Measurements from ENCODE around the gene ARHGEF40. TPM values are rescaled to one million over a fixed set of nuclear protein-coding genes. Genes with fewer than 3 reads are reported as not detected.
"Not testable (repeated sequence)": the region's sequence is repeated elsewhere in the genome, so short reads cannot be mapped to it uniquely, and the experiment has no call there.

The ARHGEF40 gene
- total RNA-seq, 2 experiments from 2014 or later = 0.21 TPM; not detected in 1

DNA sequence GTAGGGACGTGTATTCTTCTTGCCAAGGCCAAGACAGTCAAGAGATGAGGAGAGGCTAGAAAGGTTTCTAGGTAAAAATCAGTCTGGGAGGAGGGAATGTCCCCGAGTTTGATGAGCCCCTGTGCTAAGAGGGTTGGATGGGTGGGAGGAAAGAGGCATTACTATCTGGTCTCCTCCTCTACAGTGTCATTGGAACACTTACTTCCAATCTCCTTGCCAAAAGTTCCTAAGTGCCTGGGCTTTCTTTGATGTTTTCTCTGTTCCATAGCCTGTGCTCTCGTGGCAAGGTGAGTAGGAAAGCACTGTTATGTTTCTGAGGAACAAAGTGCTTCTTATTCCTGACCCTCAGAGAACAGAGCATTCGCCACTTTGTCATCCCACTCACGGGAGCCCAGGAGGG is 35.4 kb upstream of the ARHGEF40 start, which contains the start of gene RNASE13:
Gene RNASE13, minus strand, starts transcription at position 101 of the 400 bp plus-strand sequence. CDS start 519 bp downstream, outside the sequence.
- Mint-ChIP-seq H3K4me1 (no peaks in the 10 kb centered on the region), H3K27me3 (no peaks in the 10 kb centered on the region), H3K27ac (no peak within 1 kb of the TSS), H3K4me3 (no peak within 1 kb of the TSS), H3K36me3 (no peaks in the 10 kb centered on the region), H3K9me3 (no peaks in the 10 kb centered on the region)
- DNase-seq = no peak

DNA sequence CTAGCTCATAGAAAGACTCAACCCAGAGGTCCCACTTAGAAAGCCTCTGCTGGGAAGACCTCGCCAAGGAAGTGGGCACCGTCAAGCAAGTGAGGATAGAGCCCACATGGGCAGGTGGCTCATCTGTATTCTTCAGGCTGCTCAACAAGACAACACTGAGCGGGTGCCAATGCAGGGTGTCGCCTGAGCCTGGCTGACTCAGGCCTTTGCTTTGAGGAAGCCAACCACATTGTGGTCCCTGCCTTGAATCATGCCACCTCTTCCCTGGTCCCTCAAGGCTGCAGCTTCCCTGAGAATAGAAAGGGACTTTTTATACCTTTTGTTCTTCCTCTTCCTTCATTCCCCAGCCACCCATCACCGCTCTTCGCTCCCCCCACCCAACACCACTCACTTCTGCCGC is 33.4 kb upstream of the ARHGEF40 start:
- Mint-ChIP-seq H3K27me3 (no peaks in the 10 kb centered on the region), H3K4me3 (no peak overlapping the region), H3K9me3 (no peaks in the 10 kb centered on the region), H3K4me1 (no peaks in the 10 kb centered on the region), H3K36me3 (no peaks in the 10 kb centered on the region), H3K27ac (no peak overlapping the region)
- no peak for DNase-seq

DNA sequence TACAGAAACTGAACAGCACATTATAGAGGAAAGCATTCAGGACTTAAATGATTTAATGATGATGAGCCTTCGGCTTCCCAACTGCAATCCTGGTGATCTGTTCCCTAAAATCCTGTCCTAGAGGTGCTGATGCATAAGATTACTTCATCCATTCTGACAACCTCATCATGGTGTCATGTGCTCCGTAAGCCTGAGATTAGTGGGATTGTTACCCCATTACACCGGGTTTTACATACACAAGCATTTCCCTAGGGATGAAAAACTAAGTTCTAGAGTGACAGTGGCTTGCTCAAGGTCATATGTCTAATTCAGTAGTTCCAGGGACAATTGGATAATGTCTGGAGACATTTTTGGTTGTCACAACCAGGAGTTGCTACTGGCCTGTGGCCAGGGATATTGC is 32.9 kb upstream of the ARHGEF40 start:
- no peaks in the 10 kb centered on the region for H3K36me3 Mint-ChIP-seq
- H3K4me1 Mint-ChIP-seq = no peaks in the 10 kb centered on the region
- H3K27me3 Mint-ChIP-seq = no peaks in the 10 kb centered on the region
- H3K9me3 Mint-ChIP-seq = no peaks in the 10 kb centered on the region
- H3K4me3 Mint-ChIP-seq = no peak overlapping the region
- no peak overlapping the region for H3K27ac Mint-ChIP-seq
- no peak for DNase-seq

DNA sequence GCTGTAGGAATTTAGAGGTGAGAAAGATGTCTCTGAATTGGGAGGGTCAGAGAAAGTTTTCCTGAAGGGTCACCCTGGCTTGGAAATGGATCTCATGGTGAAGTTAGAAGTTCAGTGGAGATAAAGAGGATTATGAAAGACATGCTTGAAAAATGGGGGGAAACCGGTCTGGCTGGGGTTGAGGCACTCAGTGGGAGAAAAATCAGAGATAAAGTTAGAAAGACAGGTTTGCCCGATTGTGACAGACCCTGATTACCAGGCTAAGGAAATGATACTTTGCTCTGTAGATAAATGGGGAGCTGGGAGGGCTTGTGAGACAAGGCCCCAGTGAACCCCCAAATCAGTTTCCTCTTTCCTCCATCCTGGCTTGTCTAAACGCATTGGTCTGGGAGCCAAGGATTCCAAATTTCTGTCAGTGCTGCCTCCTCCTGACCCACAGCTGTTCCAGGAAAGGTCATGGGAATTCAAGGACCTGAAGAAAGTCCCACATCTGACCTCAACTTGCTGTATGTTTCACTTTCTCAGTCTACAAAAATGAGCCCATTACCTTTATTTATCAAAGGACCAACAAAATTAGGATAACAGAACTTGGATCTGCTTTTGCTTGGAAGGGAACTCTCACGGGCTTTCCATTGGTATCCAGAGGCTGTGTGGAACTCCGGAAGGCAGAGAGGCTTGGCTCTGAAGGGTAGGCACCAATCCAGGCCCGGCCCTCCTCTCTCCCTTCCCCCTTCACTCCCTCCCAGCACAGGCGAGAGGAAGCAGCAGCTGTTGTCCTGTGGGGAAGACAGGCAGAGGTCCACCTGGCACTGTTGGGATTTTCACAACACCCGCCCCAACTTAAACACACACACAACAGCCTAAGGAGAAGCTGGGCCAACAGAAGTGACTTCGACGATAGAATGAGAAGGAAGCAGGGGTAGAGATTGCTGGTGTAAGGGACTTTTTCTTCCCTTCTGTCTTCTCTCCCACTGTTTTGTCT is 31.4 kb upstream of the ARHGEF40 start:
- no peaks in the 10 kb centered on the region for H3K36me3 Mint-ChIP-seq
- H3K4me1 Mint-ChIP-seq = no peaks in the 10 kb centered on the region
- no peak overlapping the region for H3K4me3 Mint-ChIP-seq
- DNase-seq = no peak
- H3K27ac Mint-ChIP-seq = no peak overlapping the region
- H3K27me3 Mint-ChIP-seq = peaks cover 6% of the 10 kb centered on the region
- no peaks in the 10 kb centered on the region for H3K9me3 Mint-ChIP-seq

DNA sequence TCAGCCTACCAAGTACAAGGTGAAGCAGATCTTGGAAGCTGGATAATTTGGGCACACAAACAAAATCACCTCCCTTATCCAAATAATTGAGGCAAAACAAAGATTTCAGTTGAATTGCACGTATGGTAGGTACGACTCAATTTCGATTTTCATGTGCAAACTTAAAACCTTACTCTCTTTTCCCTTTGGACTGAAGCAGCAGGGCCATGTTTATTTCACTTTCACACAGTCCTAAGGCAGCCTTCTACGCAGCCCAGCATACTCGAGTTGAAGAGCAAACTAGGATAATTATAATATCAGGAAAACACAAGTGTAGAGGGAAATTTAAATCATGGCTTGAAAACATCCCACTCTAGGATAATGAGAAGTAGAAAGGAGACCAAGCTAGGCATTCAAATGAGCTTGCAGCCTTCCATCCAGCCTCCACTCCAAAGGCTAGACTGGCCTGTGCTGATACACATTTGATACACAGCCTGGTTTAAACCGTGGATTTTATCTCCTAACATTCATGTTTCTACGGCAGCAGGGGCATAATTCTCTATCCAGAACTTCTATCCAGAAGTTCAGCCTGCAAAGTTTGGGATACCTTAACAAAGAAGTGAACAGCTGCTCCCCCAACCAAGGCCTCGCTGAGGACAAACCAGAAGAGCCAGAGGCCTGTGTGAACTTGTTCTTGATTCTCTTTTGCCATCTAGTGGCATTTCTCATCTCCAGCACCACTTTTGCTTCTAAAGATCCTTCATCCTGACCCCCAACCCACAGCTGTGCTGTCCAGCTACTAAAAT is 30.3 kb upstream of the ARHGEF40 start:
- Mint-ChIP-seq H3K4me3 (no peak overlapping the region), H3K27me3 (peaks cover 6% of the 10 kb centered on the region), H3K36me3 (no peaks in the 10 kb centered on the region), H3K4me1 (peaks cover 2% of the 10 kb centered on the region), H3K9me3 (no peaks in the 10 kb centered on the region), H3K27ac (no peak overlapping the region)
- DNase-seq = no peak

DNA sequence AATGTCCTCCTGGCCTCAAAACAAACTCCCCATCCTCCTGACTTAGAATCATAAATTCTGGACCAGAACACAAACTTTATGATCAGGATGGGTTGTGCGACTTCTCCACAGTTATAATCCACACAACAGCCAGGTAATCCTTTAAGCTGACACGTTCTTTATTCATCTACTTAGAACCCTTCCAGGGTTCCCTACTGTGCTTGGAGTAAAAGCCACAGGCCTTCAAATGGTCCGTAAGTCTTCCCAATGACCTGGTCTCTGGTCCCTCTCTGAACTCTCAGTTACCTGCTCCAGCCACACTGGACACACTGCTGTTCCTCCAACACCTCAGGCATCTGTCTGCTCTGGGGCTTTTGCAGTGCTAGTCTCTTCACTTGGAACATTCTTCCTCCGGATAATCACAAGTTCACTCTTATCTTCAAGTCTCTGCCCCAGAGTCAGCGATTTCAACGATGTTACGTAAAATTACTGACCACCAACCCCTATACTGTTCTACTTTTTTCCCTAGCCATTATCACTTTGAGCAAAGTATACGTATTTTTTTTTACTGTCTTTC is 29.7 kb upstream of the ARHGEF40 start:
- peaks cover 6% of the 10 kb centered on the region for H3K27me3 Mint-ChIP-seq
- H3K9me3 Mint-ChIP-seq = no peaks in the 10 kb centered on the region
- no peak for DNase-seq
- no peak overlapping the region for H3K27ac Mint-ChIP-seq
- H3K4me1 Mint-ChIP-seq = peaks cover 2% of the 10 kb centered on the region
- no peaks in the 10 kb centered on the region for H3K36me3 Mint-ChIP-seq
- H3K4me3 Mint-ChIP-seq = no peak overlapping the region

DNA sequence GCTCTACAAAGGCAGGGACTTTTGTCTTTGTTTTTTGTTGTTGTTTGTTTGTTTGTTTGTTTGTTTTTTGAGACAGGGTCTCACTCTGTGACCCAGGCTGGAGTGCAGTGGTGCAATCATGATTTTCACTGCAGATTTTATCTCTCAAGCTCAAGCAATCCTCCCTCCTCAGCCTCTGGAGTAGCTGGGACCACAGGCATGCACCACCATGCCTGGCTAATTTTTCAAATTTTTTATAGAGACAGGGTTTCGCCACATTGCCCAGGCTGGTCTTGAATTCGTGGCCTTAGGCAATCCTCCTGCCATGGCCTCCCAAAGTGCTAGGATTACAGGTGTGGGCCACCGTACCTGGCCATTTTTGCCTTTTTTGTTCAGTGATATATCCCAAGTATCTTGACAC is 29.2 kb upstream of the ARHGEF40 start:
- H3K36me3 Mint-ChIP-seq, DNase-seq, H3K27ac Mint-ChIP-seq, H3K4me3 Mint-ChIP-seq, H3K4me1 Mint-ChIP-seq, H3K27me3 Mint-ChIP-seq, H3K9me3 Mint-ChIP-seq: not testable (repeated sequence)

DNA sequence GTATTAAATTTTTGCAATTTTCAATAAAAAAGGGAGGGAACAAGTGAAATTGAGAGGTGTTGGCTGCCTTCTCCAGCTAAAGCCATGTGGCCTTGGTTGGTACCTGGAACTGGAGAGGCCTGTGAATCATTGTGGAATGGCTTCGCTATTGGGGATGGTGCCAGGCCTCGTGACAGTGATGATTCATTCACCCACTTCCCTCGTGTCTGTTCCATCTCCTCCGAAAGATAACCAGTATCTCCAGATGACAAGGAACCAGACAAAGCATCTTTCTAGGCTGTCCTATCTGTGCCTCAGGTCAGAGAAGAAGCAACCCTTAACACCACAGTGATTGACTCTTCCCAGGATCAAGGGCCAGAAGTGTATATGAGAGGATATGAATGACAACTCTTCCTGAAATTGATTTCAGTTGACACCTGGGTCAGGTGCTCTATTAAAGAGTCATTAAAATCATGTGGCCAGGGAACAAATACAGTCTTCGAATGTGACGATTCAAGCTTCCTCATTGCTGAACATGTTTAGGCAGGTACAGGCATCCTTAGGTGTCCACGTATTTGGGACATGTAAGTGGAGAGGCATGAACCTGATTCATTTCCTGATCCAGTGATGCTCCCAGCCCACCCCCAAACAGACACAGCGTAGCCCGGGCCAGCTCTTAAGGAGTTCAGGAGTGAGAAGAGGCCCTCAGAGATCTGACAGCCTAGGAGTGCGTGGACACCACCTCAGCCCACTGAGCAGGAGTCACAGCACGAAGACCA is 28.2 kb upstream of the ARHGEF40 start, which contains the start of gene RNASE7:
Gene RNASE7, plus strand, starts transcription at position 687 of the 758 bp plus-strand sequence. CDS start 631 bp downstream, outside the sequence.
- Mint-ChIP-seq H3K36me3 (no peaks in the 10 kb centered on the region), H3K27me3 (peaks cover 6% of the 10 kb centered on the region), H3K9me3 (no peaks in the 10 kb centered on the region), H3K27ac (no peak within 1 kb of the TSS), H3K4me3 (no peak within 1 kb of the TSS), H3K4me1 (peaks cover 2% of the 10 kb centered on the region)
- no peak for DNase-seq

DNA sequence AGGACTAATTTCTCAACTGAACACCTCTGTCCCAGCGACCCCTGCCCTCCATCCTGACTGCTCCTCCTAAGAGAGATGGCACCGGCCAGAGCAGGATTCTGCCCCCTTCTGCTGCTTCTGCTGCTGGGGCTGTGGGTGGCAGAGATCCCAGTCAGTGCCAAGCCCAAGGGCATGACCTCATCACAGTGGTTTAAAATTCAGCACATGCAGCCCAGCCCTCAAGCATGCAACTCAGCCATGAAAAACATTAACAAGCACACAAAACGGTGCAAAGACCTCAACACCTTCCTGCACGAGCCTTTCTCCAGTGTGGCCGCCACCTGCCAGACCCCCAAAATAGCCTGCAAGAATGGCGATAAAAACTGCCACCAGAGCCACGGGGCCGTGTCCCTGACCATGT is 27.2 kb upstream of the ARHGEF40 start:
- no peak overlapping the region for H3K27ac Mint-ChIP-seq
- DNase-seq = no peak
- no peak overlapping the region for H3K4me3 Mint-ChIP-seq
- no peaks in the 10 kb centered on the region for H3K9me3 Mint-ChIP-seq
- H3K36me3 Mint-ChIP-seq = no peaks in the 10 kb centered on the region
- peaks cover 6% of the 10 kb centered on the region for H3K27me3 Mint-ChIP-seq
- peaks cover 2% of the 10 kb centered on the region for H3K4me1 Mint-ChIP-seq

DNA sequence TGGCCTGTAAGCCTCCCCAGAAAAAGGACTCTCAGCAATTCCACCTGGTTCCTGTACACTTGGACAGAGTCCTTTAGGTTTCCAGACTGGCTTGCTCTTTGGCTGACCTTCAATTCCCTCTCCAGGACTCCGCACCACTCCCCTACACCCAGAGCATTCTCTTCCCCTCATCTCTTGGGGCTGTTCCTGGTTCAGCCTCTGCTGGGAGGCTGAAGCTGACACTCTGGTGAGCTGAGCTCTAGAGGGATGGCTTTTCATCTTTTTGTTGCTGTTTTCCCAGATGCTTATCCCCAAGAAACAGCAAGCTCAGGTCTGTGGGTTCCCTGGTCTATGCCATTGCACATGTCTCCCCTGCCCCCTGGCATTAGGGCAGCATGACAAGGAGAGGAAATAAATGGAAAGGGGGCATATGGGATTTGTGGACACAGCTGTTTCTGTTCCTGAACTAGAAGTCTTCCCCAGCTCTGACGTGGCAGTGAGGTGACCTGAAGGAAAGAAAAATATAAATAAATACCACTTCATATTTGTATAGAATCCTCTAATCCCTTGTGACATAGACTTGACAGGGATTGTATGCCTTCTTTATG is 26.6 kb upstream of the ARHGEF40 start:
- Mint-ChIP-seq H3K27me3 (peaks cover 6% of the 10 kb centered on the region), H3K4me1 (peaks cover 2% of the 10 kb centered on the region), H3K27ac (no peak overlapping the region), H3K36me3 (no peaks in the 10 kb centered on the region), H3K4me3 (no peak overlapping the region), H3K9me3 (no peaks in the 10 kb centered on the region)
- no peak for DNase-seq

DNA sequence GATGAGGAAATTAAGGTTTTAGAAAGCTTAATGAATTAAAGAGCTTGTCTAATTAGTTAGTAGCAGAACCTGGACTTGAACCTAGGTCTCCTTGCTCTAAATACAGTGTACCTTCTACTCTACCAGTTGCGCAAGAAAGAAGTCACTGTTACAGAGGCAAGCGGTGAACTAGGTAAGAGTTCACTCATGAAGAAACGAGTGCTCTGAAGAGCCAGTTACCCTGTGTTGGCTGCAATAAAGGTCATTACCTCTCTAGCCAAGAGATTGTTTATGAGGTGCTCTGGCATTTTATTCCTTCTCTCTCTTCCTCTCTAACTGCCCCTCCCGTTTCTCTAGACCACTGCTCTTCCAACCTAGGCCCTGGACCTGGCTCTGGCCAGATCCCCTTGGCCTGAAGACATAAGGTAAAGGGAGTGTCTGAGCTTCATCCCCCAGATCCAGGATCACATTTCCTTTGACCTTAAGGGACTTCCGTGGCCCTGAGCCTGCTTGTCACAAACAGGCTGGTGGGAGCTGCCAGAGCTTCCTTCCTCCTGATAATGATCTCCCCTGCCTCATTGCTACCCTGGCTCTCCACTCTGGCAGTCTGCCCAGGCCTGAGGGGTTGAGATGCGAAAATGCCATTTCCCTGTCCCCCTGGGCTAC is 26.0 kb upstream of the ARHGEF40 start:
- no peak for DNase-seq
- H3K4me1 Mint-ChIP-seq = peaks cover 2% of the 10 kb centered on the region
- H3K9me3 Mint-ChIP-seq = no peaks in the 10 kb centered on the region
- no peak overlapping the region for H3K27ac Mint-ChIP-seq
- H3K4me3 Mint-ChIP-seq = no peak overlapping the region
- H3K36me3 Mint-ChIP-seq = no peaks in the 10 kb centered on the region
- H3K27me3 Mint-ChIP-seq = peaks cover 6% of the 10 kb centered on the region

DNA sequence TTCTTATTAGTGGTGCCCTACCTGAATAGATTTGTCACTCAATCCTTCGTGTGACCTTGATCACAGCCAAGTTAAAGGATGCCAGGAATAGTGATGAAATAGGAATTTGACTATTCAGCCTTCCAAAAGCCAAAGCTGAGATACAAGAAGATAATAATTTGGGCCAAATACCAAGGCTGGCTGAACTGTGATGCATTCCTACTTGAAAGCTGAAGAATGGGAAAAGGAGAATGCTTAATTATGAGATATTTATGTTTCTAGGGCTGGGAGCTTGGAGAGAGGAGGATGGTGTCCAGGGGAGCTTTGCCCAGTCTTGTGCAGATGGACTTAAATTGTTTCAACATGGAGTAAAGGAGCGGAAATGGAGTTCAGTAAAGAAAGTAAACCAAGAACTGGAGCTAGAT is 22.7 kb upstream of the ARHGEF40 start:
- no peak overlapping the region for H3K4me3 Mint-ChIP-seq

DNA sequence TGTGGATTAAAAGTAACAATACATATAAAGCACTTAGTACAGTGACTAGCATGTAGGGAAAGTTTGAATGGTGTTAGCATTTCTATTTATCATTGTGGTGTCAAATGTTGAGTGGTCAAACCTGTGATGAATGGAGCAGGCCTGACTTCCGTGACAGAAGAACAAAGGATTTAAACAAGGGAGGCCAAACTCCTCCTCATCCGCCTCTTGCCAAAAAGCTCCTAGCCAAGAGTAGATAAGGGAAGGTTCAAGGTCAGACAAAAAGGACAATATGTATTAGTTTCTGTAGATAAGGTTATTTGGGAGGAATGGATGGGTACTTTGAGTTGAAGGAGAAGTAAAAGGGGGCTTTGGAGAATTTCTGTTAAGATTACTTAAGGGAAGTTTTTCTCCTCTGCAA is 21.5 kb upstream of the ARHGEF40 start:
- DNase-seq = no peak
- Mint-ChIP-seq H3K27ac (no peak overlapping the region), H3K27me3 (no peaks in the 10 kb centered on the region), H3K4me3 (no peak overlapping the region), H3K36me3 (no peaks in the 10 kb centered on the region), H3K9me3 (no peaks in the 10 kb centered on the region), H3K4me1 (peaks cover 2% of the 10 kb centered on the region)

More for the DNA sequence above, 22.7 kb upstream of the ARHGEF40 start:
- Mint-ChIP-seq H3K9me3 (no peaks in the 10 kb centered on the region), H3K4me1 (peaks cover 2% of the 10 kb centered on the region), H3K27me3 (peaks cover 4% of the 10 kb centered on the region), H3K27ac (no peak overlapping the region), H3K36me3 (no peaks in the 10 kb centered on the region)
- no peak for DNase-seq

DNA sequence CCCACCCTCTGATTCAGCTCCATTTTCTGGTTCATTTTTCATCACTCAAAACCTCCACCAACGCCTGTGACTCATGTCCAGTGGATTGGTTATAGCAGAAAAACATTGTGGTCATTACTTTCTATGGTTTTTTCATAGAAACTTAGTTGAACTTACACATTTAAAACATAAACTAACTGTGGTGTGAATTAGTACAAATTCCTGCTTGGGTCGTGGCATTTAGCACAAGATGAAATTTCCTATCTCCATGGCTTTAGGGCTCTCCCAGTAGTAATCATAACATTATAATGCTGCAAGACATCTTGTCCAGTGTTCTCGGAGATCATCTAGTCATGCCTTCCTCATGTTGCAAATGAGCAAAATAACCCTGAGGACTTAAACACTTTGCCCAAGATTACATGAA is 20.8 kb upstream of the ARHGEF40 start:
- DNase-seq = no peak
- no peaks in the 10 kb centered on the region for H3K9me3 Mint-ChIP-seq
- no peaks in the 10 kb centered on the region for H3K27me3 Mint-ChIP-seq
- no peaks in the 10 kb centered on the region for H3K4me1 Mint-ChIP-seq
- H3K36me3 Mint-ChIP-seq = no peaks in the 10 kb centered on the region
- H3K4me3 Mint-ChIP-seq = no peak overlapping the region
- no peak overlapping the region for H3K27ac Mint-ChIP-seq
